ENCODE data around the gene KRT37. TPM values are rescaled to one million over a fixed set of nuclear protein-coding genes. Genes with fewer than 3 reads are reported as not detected.

KRT37 gene
- total RNA-seq, 1 donor from 2014 or later: not detected

GRCh38 chr17:41444186-41444585 lies 19.8 kb upstream of the KRT37 start:
- no peaks in the 10 kb centered on the region for H3K36me3 ChIP-seq (ENCODE audit: control insufficient read depth, insufficient read depth, low read length)
- no peaks in the 10 kb centered on the region for H3K27me3 ChIP-seq (ENCODE audit: control insufficient read depth, insufficient read depth, low read length)
- no peak for TF ChIP-seq CTCF (IDR thresholded peaks at IDR 0.05; ENCODE audit: insufficient read depth, low read length, poor library complexity, severe bottlenecking)

GRCh38 chr17:41442739-41443138 lies 18.4 kb upstream of the KRT37 start:
- no peak for DNase-seq (ENCODE audit: low read depth)
- no peaks in the 10 kb centered on the region for H3K27me3 ChIP-seq (ENCODE audit: control insufficient read depth, insufficient read depth, low read length)
- no peak overlapping the region for H3K4me3 ChIP-seq (ENCODE audit: low read depth, low read length)
- no peak for TF ChIP-seq CTCF (IDR thresholded peaks at IDR 0.05; ENCODE audit: insufficient read depth, low read length, poor library complexity, severe bottlenecking)
- no peaks in the 10 kb centered on the region for H3K36me3 ChIP-seq (ENCODE audit: control insufficient read depth, insufficient read depth, low read length)

More at GRCh38 chr17:41444186-41444585, 19.8 kb upstream of the KRT37 start:
- no peak for DNase-seq (ENCODE audit: low read depth)
- H3K4me3 ChIP-seq (ENCODE audit: low read depth, low read length): no peak overlapping the region

- Histone ChIP-seq H3K4me3 (ENCODE audit: low read depth, low read length) (no peak within 1 kb of the TSS), H3K36me3 (ENCODE audit: control insufficient read depth, insufficient read depth, low read length) (no peaks in the 10 kb centered on the region), H3K27me3 (ENCODE audit: control insufficient read depth, insufficient read depth, low read length) (no peaks in the 10 kb centered on the region)
- no peak for DNase-seq (ENCODE audit: low read depth)
- TF ChIP-seq CTCF (IDR thresholded peaks at IDR 0.05; ENCODE audit: insufficient read depth, low read length, poor library complexity, severe bottlenecking): no peak
Observed at GRCh38 chr17:41440531-41441033, 16.2 kb upstream of the KRT37 start, which contains the start of gene KRT38. Gene KRT38 (minus strand): TSS chr17:41440983. CDS start chr17:41440921, 62 bp downstream.

- TF ChIP-seq CTCF (IDR thresholded peaks at IDR 0.05; ENCODE audit: insufficient read depth, low read length, poor library complexity, severe bottlenecking): no peak
- Histone ChIP-seq H3K36me3 (ENCODE audit: control insufficient read depth, insufficient read depth, low read length) (no peaks in the 10 kb centered on the region), H3K4me3 (ENCODE audit: low read depth, low read length) (no peak overlapping the region), H3K27me3 (ENCODE audit: control insufficient read depth, insufficient read depth, low read length) (no peaks in the 10 kb centered on the region)
- DNase-seq (ENCODE audit: low read depth): no peak
Observed at GRCh38 chr17:41439375-41439774, 15.0 kb upstream of the KRT37 start.

- no peaks in the 10 kb centered on the region for H3K36me3 ChIP-seq (ENCODE audit: control insufficient read depth, insufficient read depth, low read length)
- DNase-seq (ENCODE audit: low read depth): no peak
- no peaks in the 10 kb centered on the region for H3K27me3 ChIP-seq (ENCODE audit: control insufficient read depth, insufficient read depth, low read length)
- H3K4me3 ChIP-seq (ENCODE audit: low read depth, low read length): no peak overlapping the region
- TF ChIP-seq CTCF (IDR thresholded peaks at IDR 0.05; ENCODE audit: insufficient read depth, low read length, poor library complexity, severe bottlenecking): no peak
Observed at GRCh38 chr17:41437769-41438168, 13.4 kb upstream of the KRT37 start.

- Histone ChIP-seq H3K27me3 (ENCODE audit: control insufficient read depth, insufficient read depth, low read length) (no peaks in the 10 kb centered on the region), H3K36me3 (ENCODE audit: control insufficient read depth, insufficient read depth, low read length) (no peaks in the 10 kb centered on the region), H3K4me3 (ENCODE audit: low read depth, low read length) (no peak overlapping the region)
- DNase-seq (ENCODE audit: low read depth): no peak
- TF ChIP-seq CTCF (IDR thresholded peaks at IDR 0.05; ENCODE audit: insufficient read depth, low read length, poor library complexity, severe bottlenecking): no peak
Observed at GRCh38 chr17:41437254-41437653, 12.9 kb upstream of the KRT37 start.
